Measurements from ENCODE around the gene GP1BA.
"Not testable (repeated sequence)": the region's sequence is repeated elsewhere in the genome, so short reads cannot be mapped to it uniquely, and the experiment has no call there.

Gene GP1BA

DNA sequence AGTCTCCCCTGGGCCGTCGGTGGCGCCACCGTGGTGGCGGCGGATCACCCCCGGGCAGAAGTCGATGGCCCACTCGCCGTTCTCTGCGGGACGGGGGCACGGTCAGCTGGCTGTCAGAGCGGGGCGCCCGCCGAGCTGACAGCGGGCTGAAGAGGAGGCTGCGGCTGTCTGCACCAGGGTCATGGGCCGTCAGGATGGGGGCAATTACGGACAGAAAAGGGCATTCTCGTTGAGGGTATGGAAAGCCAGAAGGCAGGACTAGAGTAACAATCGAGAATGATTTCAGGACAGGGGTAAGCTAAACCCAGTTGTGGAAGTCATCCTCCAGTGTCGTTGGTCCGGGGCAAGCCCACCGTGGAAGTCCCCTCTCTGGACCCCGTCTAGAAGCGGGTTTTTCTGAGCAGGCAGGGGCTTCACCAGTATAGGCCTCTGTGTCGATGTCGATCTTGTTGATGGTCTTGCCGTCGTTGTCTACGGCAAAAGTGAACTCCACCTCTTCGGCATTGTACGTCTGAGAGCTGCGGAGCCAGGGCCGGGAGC, 30.9 kb upstream of the GP1BA start:
- FAIRE-seq (no peak), DNase-seq (ENCODE audit: low spot score) (no peak)

DNA sequence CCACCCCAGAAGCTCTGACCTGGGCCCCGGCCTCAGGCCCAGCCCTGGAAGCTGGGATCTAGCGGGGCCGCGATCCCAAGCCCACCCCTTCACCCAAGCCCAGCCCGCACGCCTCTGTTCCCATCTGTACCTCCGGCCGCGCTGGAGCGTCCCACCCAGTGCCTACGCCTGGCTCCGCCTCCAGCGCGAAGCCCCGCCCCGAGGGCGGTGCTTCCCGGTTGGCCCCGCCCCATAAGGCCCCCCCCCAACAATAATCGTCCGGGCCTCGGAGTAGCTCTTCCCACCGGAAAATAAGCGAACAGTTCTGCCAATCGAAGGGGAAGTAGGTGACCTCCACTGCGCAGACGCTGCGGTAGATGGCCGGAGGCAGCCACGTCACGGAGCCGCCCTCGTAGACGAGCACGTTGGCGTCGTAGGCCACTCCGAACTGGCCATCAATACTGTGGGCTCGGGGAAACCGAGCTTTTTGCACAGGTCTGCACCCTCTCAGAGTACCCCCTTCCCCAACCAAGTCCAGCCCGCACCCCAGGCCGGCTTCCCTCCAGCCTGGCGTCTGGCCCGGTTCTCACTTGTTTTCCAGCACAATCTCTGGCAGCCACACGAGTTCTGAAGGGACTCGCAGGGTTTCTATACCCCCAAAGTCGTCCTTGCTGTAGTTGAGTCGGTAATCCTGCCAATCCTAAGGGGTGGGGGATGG, 30.3 kb upstream of the GP1BA start:
- DNase-seq (ENCODE audit: low spot score) (no peak), FAIRE-seq (no peak)

DNA sequence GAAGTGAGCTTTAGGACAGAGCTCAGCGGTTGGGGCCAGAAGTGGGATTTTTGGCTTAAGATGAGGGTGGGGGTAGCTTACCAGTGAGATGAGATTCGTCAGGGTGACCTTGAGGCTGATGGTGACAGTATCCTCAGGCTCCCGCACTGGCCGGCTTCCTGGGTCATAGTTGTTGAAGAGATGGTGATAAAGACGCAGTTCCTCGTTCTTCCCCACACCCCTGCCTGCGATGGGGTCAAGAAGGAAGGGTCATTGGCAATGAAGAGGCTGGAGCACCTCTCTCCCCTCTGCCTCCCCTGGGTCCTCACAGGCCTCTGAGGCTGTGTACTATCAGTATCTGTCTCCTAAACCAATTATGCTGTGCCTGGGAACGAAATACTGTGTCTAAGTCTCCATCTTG, 29.5 kb upstream of the GP1BA start:
- FAIRE-seq (no peak), DNase-seq (ENCODE audit: low spot score) (no peak)

DNA sequence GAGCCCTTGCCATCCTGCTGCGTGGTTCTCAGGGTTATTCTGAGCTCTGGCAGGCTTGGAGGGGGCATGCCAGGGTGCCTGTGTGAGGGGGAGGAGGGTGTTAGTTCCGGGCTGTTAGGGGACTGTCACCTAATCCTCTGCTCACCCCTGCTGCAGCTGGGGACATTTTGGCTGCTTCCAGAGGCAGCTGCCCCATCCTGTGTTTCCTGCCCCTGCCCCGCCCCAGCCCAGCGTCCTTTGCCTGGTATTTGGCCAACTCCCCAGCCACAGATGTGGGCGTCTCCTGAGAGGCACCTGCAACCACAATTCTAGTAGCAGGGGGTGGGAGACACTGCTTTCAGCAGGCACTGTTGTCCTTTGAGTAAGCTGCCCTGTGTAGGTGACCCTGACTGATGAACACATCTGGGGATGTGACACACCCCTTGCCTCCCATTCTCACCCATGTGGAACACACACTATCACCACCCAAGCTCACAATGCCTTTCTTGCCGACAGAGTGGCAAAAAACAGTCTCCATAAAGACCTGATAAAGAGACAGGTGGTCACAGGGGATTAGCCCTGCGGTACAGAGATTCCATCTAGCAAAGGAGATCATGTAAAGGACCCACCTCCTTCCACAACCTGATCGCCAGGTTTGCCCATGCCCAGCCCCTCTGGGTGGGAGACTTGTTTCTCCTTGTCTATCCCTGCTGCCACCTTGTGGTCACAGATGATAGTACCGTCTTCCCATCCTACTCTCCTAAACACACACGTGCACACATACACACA, 28.8 kb upstream of the GP1BA start, which contains the start of gene CHRNE:
CHRNE (minus strand) TSS at position 48 of the 768 bp plus-strand sequence; CDS start at position 13, 35 bp downstream.
- peak; percentile 54 for DNase-seq (ENCODE audit: low spot score)
- peak; percentile 48 for FAIRE-seq

DNA sequence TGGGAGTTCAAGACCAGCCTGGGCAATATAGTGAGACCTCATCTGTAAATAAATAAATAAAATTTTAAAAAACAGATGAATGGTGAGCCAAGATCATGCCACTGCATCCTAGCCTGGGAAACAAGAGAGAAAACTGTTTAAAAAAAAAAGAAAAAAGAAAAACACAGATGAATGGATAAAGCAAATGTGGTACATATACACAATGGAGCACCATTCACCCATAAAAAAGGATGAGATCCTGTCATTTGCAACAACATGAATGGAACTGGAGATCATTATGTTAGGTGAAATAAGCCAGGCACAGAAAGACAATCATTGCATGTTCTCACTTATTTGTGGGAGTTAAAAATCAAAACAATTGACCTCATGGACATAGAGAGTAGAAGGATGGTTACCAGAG, 25.4 kb upstream of the GP1BA start:
- not testable (repeated sequence) for DNase-seq (ENCODE audit: low spot score); FAIRE-seq

DNA sequence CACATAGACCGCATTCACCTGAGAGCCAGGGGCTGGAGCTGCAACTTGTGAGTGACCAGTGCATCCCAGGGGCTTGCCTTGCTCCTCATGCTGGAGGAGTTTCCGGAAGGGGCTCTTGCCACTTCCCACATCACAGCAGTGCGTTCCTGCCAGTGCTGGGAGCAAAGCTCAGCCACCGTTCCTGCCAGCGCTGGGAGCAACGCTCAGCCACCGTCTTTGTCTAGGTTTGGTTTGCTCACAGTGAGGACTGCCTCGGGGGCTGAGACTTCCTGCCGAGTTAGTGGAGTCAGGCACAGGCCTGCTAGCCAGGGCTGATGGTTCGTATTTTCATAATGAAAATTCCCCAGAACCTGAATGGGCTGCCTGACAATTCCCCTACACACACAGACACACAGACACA, 23.8 kb upstream of the GP1BA start:
- DNase-seq (ENCODE audit: low spot score): no peak

DNA sequence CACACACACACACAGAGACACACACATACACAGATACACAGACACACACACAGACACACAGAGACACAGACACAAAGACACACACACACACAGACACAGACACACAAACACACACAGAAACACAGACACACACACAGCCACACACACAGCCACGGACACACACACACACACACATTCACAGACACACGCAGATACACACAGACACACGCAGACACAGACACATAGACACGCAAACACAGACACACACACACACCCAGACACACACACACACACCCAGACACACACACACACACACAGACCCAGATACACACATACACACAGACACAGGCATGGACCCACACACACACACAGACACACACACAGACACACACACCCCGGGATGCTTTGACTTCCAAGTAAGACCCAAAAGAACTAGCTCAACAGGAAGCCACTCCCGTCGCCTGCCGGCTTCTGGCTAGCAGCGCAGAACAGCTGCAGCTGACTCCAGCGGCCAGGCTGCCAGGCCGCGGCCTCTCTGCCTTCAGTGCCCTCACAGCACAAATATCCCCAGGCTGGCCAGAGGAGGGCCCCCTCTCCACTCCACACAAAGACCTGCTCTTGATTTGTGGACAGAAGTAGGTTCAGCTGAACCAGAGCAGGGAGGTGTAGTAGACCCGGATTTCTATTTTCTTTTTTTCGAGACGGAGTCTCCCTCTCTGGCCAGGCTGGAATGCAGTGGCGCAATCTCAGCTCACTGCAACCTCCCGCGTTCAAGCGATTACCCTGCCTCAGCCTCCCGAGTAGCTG, 23.2 kb upstream of the GP1BA start:
- peak; percentile 66 for FAIRE-seq
- peak; percentile 66 for DNase-seq (ENCODE audit: low spot score)

More for the DNA sequence above, 23.8 kb upstream of the GP1BA start:
- FAIRE-seq: no peak

DNA sequence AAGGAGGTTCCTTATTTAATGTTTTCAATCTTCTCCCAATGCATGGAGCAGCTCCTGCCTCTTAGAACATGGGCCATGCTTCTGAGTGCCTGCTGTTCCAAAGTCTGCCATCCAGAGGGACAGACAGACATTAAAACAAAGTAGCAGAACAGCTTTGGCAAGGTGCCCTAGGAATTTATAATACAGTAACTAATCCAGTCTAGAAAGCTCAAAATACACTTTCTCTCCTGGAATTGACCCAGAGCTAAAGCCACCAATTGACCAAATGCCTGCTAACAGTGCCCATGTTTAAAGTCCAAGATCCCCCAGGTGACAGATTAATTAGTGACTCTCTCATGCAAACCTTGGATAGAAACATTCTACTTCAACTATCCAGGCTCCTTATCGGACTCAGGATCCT, 18.1 kb upstream of the GP1BA start:
- FAIRE-seq: no peak
- no peak for DNase-seq (ENCODE audit: low spot score)

DNA sequence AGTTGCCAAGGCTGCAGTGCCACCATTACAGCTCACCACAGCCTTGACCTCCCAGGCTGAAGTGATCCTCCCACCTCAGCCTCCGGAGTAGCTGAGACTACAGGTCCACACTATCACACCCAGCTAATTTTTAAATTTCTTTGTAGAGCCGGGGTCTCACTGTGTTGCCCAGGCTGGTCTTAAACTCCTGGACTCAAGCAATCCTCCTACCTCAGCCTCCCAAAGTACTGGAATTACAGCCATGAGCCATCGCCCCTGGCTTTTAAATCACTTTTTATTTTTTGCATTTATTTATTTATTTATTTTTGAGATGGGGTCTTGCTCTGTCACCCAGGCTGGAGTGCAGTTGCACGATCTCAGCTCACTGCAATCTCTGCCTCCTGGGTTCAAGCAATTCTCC, 17.5 kb upstream of the GP1BA start:
- DNase-seq (ENCODE audit: low spot score); FAIRE-seq: not testable (repeated sequence)

DNA sequence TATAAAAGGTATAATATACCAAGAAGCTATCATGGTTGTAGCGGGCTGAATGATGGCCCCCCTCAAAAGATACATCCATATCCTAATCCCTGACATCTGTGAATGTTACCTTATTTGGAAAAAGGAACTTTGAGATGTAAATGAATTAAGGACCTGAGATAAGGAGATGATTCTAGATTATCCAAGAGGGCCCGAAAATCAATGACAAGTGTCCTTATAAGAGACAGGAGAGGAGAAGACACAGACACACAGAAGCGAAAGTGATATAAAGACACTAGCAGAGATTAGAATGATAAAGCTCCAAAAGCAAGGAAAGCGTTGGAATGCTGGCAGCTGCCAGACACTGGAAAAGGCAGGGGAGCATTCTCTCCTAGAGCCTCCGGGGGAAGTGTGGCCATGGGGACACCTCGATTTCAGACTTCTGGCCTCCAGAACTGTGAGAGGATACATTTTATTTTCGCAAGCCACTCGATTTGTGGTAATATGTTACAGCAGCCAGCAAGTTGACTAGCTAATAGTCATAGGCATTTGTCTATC, 12.5 kb upstream of the GP1BA start:
- FAIRE-seq (no peak), DNase-seq (ENCODE audit: low spot score) (no peak)

DNA sequence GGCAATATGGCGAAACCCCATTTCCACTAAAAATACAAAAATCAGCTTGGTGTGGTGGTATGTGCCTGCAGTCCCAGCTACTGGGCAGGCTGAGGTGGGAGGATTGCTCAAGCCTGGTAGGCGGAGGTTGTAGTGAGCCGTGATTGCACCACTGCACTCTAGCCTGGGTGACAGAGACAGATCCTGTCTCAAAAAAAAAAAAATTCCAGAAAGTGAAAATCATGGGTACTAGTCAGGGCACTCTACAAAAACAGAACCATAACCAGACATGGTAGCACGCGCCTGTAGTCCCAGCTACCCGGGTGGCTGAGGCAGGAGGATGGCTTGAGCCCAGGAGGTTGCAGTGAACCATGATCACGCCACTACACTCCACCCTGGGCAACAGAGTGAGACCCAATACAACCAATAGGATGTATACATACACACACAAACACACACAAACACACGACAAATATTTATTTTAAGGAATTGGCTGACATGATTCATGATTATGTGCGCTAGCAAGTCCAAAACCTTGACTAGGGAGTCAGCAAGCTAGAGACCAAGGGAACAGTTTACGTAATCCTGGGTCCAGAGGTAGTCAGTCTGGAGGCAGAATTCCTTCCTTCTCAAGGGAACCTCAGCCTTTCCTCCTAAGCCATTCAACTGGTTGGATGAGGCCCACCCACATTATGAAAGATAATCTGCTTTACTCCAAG, 11.6 kb upstream of the GP1BA start:
- DNase-seq (ENCODE audit: low spot score) (no peak), FAIRE-seq (no peak)

DNA sequence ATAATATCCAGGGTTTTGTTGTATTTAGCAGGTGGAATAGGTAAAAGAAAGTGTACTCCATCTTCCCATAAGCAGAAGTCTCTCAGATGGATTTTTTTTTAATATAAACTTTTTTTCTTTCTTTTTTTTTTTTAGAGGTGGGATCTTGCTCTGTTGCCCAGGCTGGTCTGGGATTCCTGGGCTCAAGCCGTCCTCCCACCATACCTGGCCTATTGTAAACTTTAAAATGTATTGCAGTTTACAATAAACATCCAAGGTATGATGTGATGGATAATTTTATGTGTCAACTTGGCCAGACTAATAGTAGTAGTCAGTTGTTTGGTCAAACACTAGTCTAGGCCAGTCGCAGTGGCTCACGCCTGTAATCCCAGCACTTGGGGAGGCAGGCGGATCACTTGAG, 10.8 kb upstream of the GP1BA start:
- FAIRE-seq (no peak), DNase-seq (ENCODE audit: low spot score) (no peak)

DNA sequence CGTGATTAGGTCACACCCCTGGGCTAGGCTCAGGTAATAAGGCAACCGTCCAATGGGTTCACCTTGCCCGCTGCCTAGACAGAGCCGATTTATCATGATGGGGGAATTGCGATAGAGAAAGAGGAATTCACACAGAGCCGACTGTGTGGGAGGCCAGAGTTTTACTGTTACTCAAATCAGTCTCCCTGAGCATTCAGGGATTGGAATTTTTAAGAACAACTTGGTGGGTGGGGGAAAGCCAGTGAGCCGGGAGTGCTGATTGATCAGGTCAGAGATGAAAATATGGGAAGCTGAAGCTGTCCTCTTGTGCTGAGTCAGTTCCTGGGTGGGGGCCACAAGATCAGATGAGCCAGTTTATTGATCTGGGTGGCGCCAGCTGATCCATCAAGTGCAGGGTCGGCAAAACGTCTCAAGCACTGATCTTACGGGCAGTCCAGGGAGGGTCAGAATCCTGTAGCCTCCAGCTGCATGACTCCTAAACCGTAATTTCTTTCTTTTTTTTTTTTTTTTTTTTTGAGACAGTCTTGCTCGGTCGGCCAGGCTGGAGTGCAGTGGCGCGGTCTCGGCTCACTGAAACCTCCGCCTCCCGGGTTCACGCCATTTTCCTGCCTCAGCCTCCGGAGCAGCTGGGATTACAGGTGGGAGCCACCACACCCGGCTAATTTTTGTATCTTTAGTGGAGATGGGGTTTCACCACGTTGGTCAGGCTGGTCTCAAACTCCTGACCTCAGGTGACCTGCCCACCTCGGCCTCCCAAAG, 5.3 kb upstream of the GP1BA start:
- not testable (repeated sequence) for FAIRE-seq; DNase-seq (ENCODE audit: low spot score)

DNA sequence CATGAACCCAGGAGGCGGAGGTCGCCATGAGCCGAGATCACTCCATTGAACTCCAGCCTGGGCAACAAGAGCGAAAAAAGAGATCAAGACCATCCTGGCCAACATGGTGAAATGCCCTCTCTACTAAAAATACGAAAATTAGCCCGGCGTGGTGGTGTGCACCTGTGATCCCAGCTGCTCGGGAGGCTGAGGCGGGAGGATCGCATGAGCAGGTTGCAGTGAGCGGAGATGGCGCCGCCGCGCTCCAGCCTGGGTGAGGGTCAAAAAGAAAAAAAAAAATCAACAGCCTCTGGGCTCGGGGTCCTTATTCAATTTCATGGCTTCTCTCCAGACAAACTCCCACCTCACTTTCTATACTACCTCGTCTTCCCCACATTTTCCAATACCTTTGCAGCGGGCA, 3.2 kb upstream of the GP1BA start:
- FAIRE-seq: no peak

DNA sequence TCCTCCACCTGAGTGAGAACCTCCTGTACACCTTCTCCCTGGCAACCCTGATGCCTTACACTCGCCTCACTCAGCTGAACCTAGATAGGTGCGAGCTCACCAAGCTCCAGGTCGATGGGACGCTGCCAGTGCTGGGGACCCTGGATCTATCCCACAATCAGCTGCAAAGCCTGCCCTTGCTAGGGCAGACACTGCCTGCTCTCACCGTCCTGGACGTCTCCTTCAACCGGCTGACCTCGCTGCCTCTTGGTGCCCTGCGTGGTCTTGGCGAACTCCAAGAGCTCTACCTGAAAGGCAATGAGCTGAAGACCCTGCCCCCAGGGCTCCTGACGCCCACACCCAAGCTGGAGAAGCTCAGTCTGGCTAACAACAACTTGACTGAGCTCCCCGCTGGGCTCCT, 679 bp downstream of the GP1BA start:
- FAIRE-seq (no peak), DNase-seq (ENCODE audit: low spot score) (no peak)

More for the DNA sequence above, 3.2 kb upstream of the GP1BA start:
- no peak for DNase-seq (ENCODE audit: low spot score)

DNA sequence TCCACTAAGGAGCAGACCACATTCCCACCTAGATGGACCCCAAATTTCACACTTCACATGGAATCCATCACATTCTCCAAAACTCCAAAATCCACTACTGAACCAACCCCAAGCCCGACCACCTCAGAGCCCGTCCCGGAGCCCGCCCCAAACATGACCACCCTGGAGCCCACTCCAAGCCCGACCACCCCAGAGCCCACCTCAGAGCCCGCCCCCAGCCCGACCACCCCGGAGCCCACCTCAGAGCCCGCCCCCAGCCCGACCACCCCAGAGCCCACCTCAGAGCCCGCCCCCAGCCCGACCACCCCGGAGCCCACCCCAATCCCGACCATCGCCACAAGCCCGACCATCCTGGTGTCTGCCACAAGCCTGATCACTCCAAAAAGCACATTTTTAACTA, 1.6 kb downstream of the GP1BA start:
- FAIRE-seq: no peak
- DNase-seq (ENCODE audit: low spot score): no peak

DNA sequence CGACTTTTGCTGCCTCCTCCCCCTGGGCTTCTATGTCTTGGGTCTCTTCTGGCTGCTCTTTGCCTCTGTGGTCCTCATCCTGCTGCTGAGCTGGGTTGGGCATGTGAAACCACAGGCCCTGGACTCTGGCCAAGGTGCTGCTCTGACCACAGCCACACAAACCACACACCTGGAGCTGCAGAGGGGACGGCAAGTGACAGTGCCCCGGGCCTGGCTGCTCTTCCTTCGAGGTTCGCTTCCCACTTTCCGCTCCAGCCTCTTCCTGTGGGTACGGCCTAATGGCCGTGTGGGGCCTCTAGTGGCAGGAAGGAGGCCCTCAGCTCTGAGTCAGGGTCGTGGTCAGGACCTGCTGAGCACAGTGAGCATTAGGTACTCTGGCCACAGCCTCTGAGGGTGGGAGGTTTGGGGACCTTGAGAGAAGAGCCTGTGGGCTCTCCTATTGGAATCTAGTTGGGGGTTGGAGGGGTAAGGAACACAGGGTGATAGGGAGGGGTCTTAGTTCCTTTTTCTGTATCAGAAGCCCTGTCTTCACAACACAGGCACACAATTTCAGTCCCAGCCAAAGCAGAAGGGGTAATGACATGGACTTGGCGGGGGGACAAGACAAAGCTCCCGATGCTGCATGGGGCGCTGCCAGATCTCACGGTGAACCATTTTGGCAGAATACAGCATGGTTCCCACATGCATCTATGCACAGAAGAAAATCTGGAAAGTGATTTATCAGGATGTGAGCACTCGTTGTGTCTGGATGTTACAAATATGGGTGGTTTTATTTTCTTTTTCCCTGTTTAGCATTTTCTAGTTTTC, 2.3 kb downstream of the GP1BA start:
- no peak for FAIRE-seq

DNA sequence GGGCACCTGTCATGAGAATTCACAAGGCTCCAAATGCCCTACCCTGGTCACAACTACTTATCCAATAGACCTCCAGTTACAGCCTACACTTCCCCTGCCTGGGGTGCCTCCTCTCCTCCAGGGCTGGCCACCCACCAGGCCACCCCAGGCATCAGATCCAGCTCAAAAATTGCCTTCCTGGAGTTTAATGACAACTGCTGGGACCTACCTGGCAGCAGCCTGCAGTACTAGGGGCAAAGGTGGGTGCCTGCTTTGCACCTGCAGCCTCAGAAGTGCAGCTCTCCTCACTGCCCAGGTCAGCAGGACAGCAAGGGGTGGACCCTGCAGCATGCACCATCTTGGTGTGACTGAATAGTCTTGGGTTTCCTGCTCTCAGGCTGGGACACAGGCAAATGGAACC, 3.6 kb downstream of the GP1BA start:
- FAIRE-seq (no peak), DNase-seq (ENCODE audit: low spot score) (no peak)

More for the DNA sequence above, 2.3 kb downstream of the GP1BA start:
- DNase-seq (ENCODE audit: low spot score): peak; percentile 42

DNA sequence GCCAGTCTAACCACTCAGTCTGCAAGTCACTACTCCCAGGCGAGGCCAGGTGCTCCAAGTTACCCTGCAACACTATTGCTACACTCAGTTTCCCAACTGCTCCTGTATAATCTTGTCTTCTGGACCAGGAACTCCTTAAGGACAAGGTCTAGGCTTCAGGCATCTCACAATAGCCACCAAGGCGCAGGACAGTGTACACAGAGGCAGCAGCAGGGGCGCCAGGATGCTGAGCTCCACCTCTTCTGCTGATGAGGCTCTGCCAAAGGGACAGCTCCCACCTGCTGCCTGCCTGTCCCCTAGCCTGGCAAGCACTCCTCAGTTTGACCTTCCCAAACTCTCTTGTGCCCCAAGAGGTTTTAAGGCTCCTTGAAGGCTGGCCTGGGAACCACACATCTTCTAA, 4.4 kb downstream of the GP1BA start:
- DNase-seq (ENCODE audit: low spot score) (no peak), FAIRE-seq (no peak)

Data from urothelium cell line (cell line).